Loucy (cell line): ENCODE results near the gene FMNL2.
"Not testable (repeated sequence)": the region's sequence is repeated elsewhere in the genome, so short reads cannot be mapped to it uniquely, and the experiment has no call there.

Source experiments
- H2AFZ ChIP-seq: fragments of 200-600 bp; sonication (generic); 2 replicates; pipeline ENCODE4 v1.6.0; 2016; ENCODE audit warnings: antibody characterized with exemption, mild to moderate bottlenecking, low read length, moderate library complexity
- H3F3A ChIP-seq: fragments of 200-600 bp; 2 replicates; pipeline ENCODE4 v1.6.0; 2016; ENCODE audit warnings: antibody characterized with exemption, low read depth, mild to moderate bottlenecking
- H3K27me3 ChIP-seq: fragments of 200-600 bp; sonication (generic); 2 replicates; pipeline ENCODE4 v1.6.1; 2014; ENCODE audit warnings: low read length, mild to moderate bottlenecking; ENCODE audit not compliant: insufficient read depth, poor library complexity, severe bottlenecking
- H3K36me3 ChIP-seq: fragments of 200-600 bp; sonication (generic); 2 replicates; pipeline ENCODE4 v1.6.1; 2016; ENCODE audit warnings: low read length; ENCODE audit not compliant: insufficient read depth
- H3K4me1 ChIP-seq: fragments of 200-600 bp; sonication (generic); 2 replicates; pipeline ENCODE4 v1.5.1; 2014; ENCODE audit warnings: low read length, mild to moderate bottlenecking; ENCODE audit not compliant: insufficient read depth, poor library complexity, severe bottlenecking
- H3K4me2 ChIP-seq: fragments of 200-600 bp; sonication (generic); 2 replicates; pipeline ENCODE4 v1.6.0; 2014; ENCODE audit warnings: antibody characterized with exemption, low read length, low read depth, mild to moderate bottlenecking; ENCODE audit not compliant: poor library complexity, severe bottlenecking
- H3K4me3 ChIP-seq: fragments of 200-600 bp; sonication (generic); 2 replicates; pipeline ENCODE4 v1.5.1; 2014; ENCODE audit warnings: low read length, mild to moderate bottlenecking, mixed read lengths; ENCODE audit not compliant: poor library complexity, severe bottlenecking
- H3K79me2 ChIP-seq: fragments of 200-600 bp; sonication (generic); 2 replicates; pipeline ENCODE4 v1.6.1; 2014; ENCODE audit warnings: low read length; ENCODE audit not compliant: insufficient read depth
- H3K9ac ChIP-seq: fragments of 200-600 bp; sonication (generic); 2 replicates; pipeline ENCODE4 v1.6.0; 2014; ENCODE audit warnings: mild to moderate bottlenecking, low read depth, low read length, moderate library complexity; ENCODE audit not compliant: poor library complexity, severe bottlenecking
- H3K9me2 ChIP-seq: fragments of 200-600 bp; sonication (generic); replicated peaks from 2 replicates; pipeline ENCODE4 v1.6.1; 2016; ENCODE audit warnings: low read depth, low read length, mixed read lengths
- H3K9me3 ChIP-seq: fragments of 200-600 bp; sonication (generic); 2 replicates; pipeline ENCODE4 v1.6.1; 2014; ENCODE audit warnings: mild to moderate bottlenecking, antibody characterized with exemption, low read length, low read depth; ENCODE audit not compliant: insufficient read depth
- H4K20me1 ChIP-seq: fragments of 200-600 bp; sonication (generic); 2 replicates; pipeline ENCODE4 v1.6.0; 2014; ENCODE audit warnings: antibody characterized with exemption, low read length, mild to moderate bottlenecking; ENCODE audit not compliant: insufficient read depth, poor library complexity, severe bottlenecking
- CTCF ChIP-seq: fragments of 200-600 bp; sonication (generic); conservative IDR thresholded peaks from 2 replicates; pipeline ENCODE4 v1.5.1; 2014; ENCODE audit warnings: mild to moderate bottlenecking, antibody characterized with exemption, low read length
- EZH2phosphoT487 ChIP-seq: fragments of 200-600 bp; IDR thresholded peaks from 2 replicates; pipeline ENCODE4 v1.6.1; 2018; ENCODE audit warnings: antibody characterized with exemption, mild to moderate bottlenecking, moderate library complexity, borderline replicate concordance

Gene FMNL2

GRCh38 chr2:152319822-152320570, 15.0 kb upstream of the FMNL2 start:
- Histone ChIP-seq H3K9me2 (no peaks in the 10 kb centered on the region), H3K4me2 (no peak overlapping the region), H3K9me3 (no peaks in the 10 kb centered on the region)

GRCh38 chr2:152320814-152321213, 14.2 kb upstream of the FMNL2 start:
- H3K36me3 ChIP-seq = no peaks in the 10 kb centered on the region
- no peaks in the 10 kb centered on the region for H4K20me1 ChIP-seq
- TF ChIP-seq CTCF (no peak), EZH2phosphoT487 (no peak)
- no peaks in the 10 kb centered on the region for H3K27me3 ChIP-seq
- no peaks in the 10 kb centered on the region for H3K4me1 ChIP-seq
- H2AFZ ChIP-seq = no peak overlapping the region
- no peaks in the 10 kb centered on the region for H3F3A ChIP-seq
- H3K4me3 ChIP-seq = no peak overlapping the region
- H3K9me3 ChIP-seq = no peaks in the 10 kb centered on the region
- no peak overlapping the region for H3K4me2 ChIP-seq
- H3K79me2 ChIP-seq = no peaks in the 10 kb centered on the region
- H3K9me2 ChIP-seq = no peaks in the 10 kb centered on the region
- H3K9ac ChIP-seq = no peak overlapping the region

More at GRCh38 chr2:152319822-152320570, 15.0 kb upstream of the FMNL2 start:
- Histone ChIP-seq H3K27me3 (no peaks in the 10 kb centered on the region), H3K79me2 (no peaks in the 10 kb centered on the region), H3K4me1 (no peaks in the 10 kb centered on the region), H4K20me1 (no peaks in the 10 kb centered on the region), H2AFZ (no peak overlapping the region), H3K4me3 (no peak overlapping the region), H3F3A (no peaks in the 10 kb centered on the region), H3K36me3 (no peaks in the 10 kb centered on the region), H3K9ac (no peak overlapping the region)
- no peak for TF ChIP-seq CTCF
- TF ChIP-seq EZH2phosphoT487 = no peak

GRCh38 chr2:152322222-152322621, 12.8 kb upstream of the FMNL2 start:
- no peaks in the 10 kb centered on the region for H3K9me2 ChIP-seq
- no peak overlapping the region for H3K4me3 ChIP-seq
- no peaks in the 10 kb centered on the region for H3K79me2 ChIP-seq
- H3K27me3 ChIP-seq = no peaks in the 10 kb centered on the region
- no peak overlapping the region for H3K4me2 ChIP-seq
- TF ChIP-seq CTCF (no peak), EZH2phosphoT487 (no peak)
- no peaks in the 10 kb centered on the region for H3K4me1 ChIP-seq
- H3K9me3 ChIP-seq = no peaks in the 10 kb centered on the region
- no peaks in the 10 kb centered on the region for H3F3A ChIP-seq
- H4K20me1 ChIP-seq = no peaks in the 10 kb centered on the region
- no peak overlapping the region for H3K9ac ChIP-seq
- no peak overlapping the region for H2AFZ ChIP-seq
- H3K36me3 ChIP-seq = no peaks in the 10 kb centered on the region

- not testable (repeated sequence) for H3K4me2 ChIP-seq, H3K4me3 ChIP-seq, H3K36me3 ChIP-seq, H3K27me3 ChIP-seq, H3K4me1 ChIP-seq, H3K9me2 ChIP-seq, H3K79me2 ChIP-seq, H3K9ac ChIP-seq, H4K20me1 ChIP-seq, H3F3A ChIP-seq, H3K9me3 ChIP-seq, H2AFZ ChIP-seq
Measured at GRCh38 chr2:152325126-152325525, 9.8 kb upstream of the FMNL2 start.
